B cell (primary cell): ENCODE measurements around the gene TSHZ1. TPM values are rescaled to one million over a fixed set of nuclear protein-coding genes. Genes with fewer than 3 reads are reported as not detected.

Experiments used
- ATAC-seq: fragments of 200-7000 bp; cut with Tn5 transposase; one replicate; pipeline ENCODE4 v1.10.0; 2021; ENCODE audit warnings: low read depth, mild to moderate bottlenecking, moderate number of reproducible peaks, moderate library complexity
- CTCF ChIA-PET: fragments of 350-600 bp; sonication (Branson Sonifier 250); formaldehyde crosslinking; loops from one replicate; lab custom pipeline; 2021; ENCODE audit warnings: antibody characterized with exemption, inconsistent platforms; lab: Charles Lee
- POLR2A ChIA-PET: fragments of 350-600 bp; sonication (Branson Sonifier 250); formaldehyde crosslinking; loops from one replicate; lab custom pipeline; 2021; ENCODE audit warnings: antibody characterized with exemption; lab: Charles Lee
- DNase-seq: peaks from one replicate; pipeline ENCODE4 v3.0.0; 2013
- H2AFZ ChIP-seq: 2 replicates; pipeline ENCODE4 v1.6.1; 2012; ENCODE audit warnings: mild to moderate bottlenecking, low read depth, low read length; ENCODE audit not compliant: insufficient read depth, poor library complexity, severe bottlenecking
- H3K27ac ChIP-seq, 2 donors: 1 replicate in 1 of 2; 2 replicates in 1 of 2; pipeline ENCODE4 v1.5.1; 2012 to 2013; ENCODE audit warnings: low read length in 2 of 2, mild to moderate bottlenecking in 2 of 2, moderate library complexity in 1 of 2
- H3K27me3 ChIP-seq, 4 experiments: fragments of 200-600 bp in 1 of 4; sonication (generic) in 1 of 4; replicated peaks in 1 of 4; 1 replicate in 2 of 4; 2 replicates in 2 of 4; pipeline versions ENCODE4 v1.6.1 to v1.7.0; 2013 to 2016; ENCODE audit warnings: low read length in 3 of 4, mild to moderate bottlenecking in 2 of 4, mixed read lengths in 1 of 4, moderate library complexity in 1 of 4; ENCODE audit not compliant: insufficient read depth in 4 of 4, control insufficient read depth in 3 of 4; ENCODE audit errors: control extremely low read depth in 1 of 4
- H3K36me3 ChIP-seq, 2 experiments: replicated peaks in 1 of 2; 1 replicate in 1 of 2; 2 replicates in 1 of 2; pipeline versions ENCODE4 v1.6.1 to v1.7.1; 2013; ENCODE audit warnings: low read length in 1 of 2; ENCODE audit not compliant: insufficient read depth in 2 of 2, control insufficient read depth in 1 of 2; ENCODE audit errors: control extremely low read depth in 1 of 2, extremely low read depth in 1 of 2
- H3K4me1 ChIP-seq, 2 donors: fragments of 200-600 bp in 1 of 2; sonication (generic) in 1 of 2; 1 replicate in 1 of 2; 2 replicates in 1 of 2; pipeline versions ENCODE4 v1.5.1 to v1.6.1; 2013 to 2017; ENCODE audit warnings: low read length in 2 of 2; ENCODE audit not compliant: control insufficient read depth in 2 of 2, insufficient read depth in 2 of 2
- H3K4me2 ChIP-seq: replicated peaks from 2 replicates; pipeline ENCODE3; 2012; ENCODE audit warnings: mild to moderate bottlenecking, low read depth, low read length; ENCODE audit not compliant: poor library complexity, severe bottlenecking
- H3K4me3 ChIP-seq, 5 experiments: fragments of 200-600 bp in 1 of 5; sonication (generic) in 1 of 5; 1 replicate in 3 of 5; 2 replicates in 2 of 5; pipeline versions ENCODE4 v1.5.1 to v1.7.0; 2011 to 2016; ENCODE audit warnings: low read length in 4 of 5, mild to moderate bottlenecking in 4 of 5, low read depth in 2 of 5, control low read depth in 1 of 5, moderate library complexity in 1 of 5; ENCODE audit not compliant: insufficient read depth in 1 of 5; ENCODE audit errors: control extremely low read depth in 1 of 5, extremely low read depth in 1 of 5
- H3K79me2 ChIP-seq: fragments of 200-600 bp; sonication (generic); one replicate; pipeline ENCODE4 v1.6.0; 2016; ENCODE audit warnings: low read length; ENCODE audit not compliant: control insufficient read depth, insufficient read depth
- H3K9ac ChIP-seq: fragments of 200-600 bp; sonication (generic); 2 replicates; pipeline ENCODE4 v1.6.1; 2017; ENCODE audit warnings: mild to moderate bottlenecking, low read length, moderate library complexity
- H3K9me3 ChIP-seq, 3 donors: one replicate each; pipeline versions ENCODE4 v1.6.1 to v1.7.1; 2013; ENCODE audit warnings: low read length in 2 of 3; ENCODE audit not compliant: control insufficient read depth in 2 of 3, insufficient read depth in 1 of 3; ENCODE audit errors: control extremely low read depth in 1 of 3
- H4K20me1 ChIP-seq: 2 replicates; pipeline ENCODE4 v1.6.0; 2012; ENCODE audit warnings: mild to moderate bottlenecking, low read length; ENCODE audit not compliant: insufficient read depth, control insufficient read depth, poor library complexity, severe bottlenecking
- H3K27ac Mint-ChIP-seq: one replicate; pipeline ENCODE4 v1.8.0; 2021; ENCODE audit warnings: mixed read lengths
- H3K27me3 Mint-ChIP-seq: one replicate; pipeline ENCODE4 v1.8.0; 2021; ENCODE audit warnings: mixed read lengths
- H3K4me1 Mint-ChIP-seq: one replicate; pipeline ENCODE4 v1.8.0; 2021; ENCODE audit warnings: mixed read lengths
- H3K4me3 Mint-ChIP-seq: one replicate; pipeline ENCODE4 v1.8.0; 2021; ENCODE audit warnings: mixed read lengths
- H3K9me3 Mint-ChIP-seq: one replicate; pipeline ENCODE4 v1.8.0; 2022; ENCODE audit warnings: mixed read lengths; ENCODE audit not compliant: insufficient read depth
- CTCF ChIP-seq: fragments of 200-600 bp; IDR thresholded peaks from one replicate; pipeline ENCODE4 v1.8.0; 2022; ENCODE audit warnings: antibody characterized with exemption, mild to moderate bottlenecking
- EZH2 ChIP-seq: IDR thresholded peaks from 2 replicates; pipeline ENCODE4 v1.6.1; 2012; ENCODE audit warnings: borderline replicate concordance, low read depth, mild to moderate bottlenecking, moderate library complexity, low read length; ENCODE audit not compliant: insufficient read depth, poor library complexity, severe bottlenecking
- WGBS: methylation state at CpG from one replicate; pipeline ENCODE4 v1.1.5; 2013; ENCODE audit warnings: missing lambda C conversion rate; ENCODE audit not compliant: insufficient coverage; 5-methylcytosine and 5-hydroxymethylcytosine counted together
- intact Hi-C: fragments of 100-400 bp; cut with micrococcal nuclease; formaldehyde crosslinking; loops from one replicate; pipeline ENCODE4 v1.10.0; 2022
- polyA plus RNA-seq: library from polyadenylated mRNA; depleted of rRNA; stranded (reverse); fragments of >200 nt; gene quantifications from 2 replicates; pipeline ENCODE4 v1.2.3, GENCODE V29; 2012
- total RNA-seq, 2 donors: library from RNA; stranded (reverse); fragments of 120-200 nt in 1 of 2; gene quantifications; 1 replicate in 1 of 2; 2 replicates in 1 of 2; pipeline versions ENCODE4 v1.2.3 to v1.2.4, GENCODE V29; 2013 to 2022

The TSHZ1 gene
- total and polyA plus RNA-seq, 2 donors (not counting 1 experiment from before 2014, with no cell fraction given): 5.3 to 9.8 TPM

GRCh38 chr18:75221897-75222296, 11.3 kb downstream of the TSHZ1 start:
- Mint-ChIP-seq H3K27me3 (no peaks in the 10 kb centered on the region), H3K4me3 (no peak overlapping the region), H3K4me1 (peaks cover 8% of the 10 kb centered on the region), H3K27ac (no peak overlapping the region), H3K9me3 (no peaks in the 10 kb centered on the region)
- H3K27me3 ChIP-seq: no peaks in the 10 kb centered on the region
- peaks cover under 1% of the 10 kb centered on the region for H4K20me1 ChIP-seq
- no peak overlapping the region for H3K27ac ChIP-seq
- no peak for TF ChIP-seq CTCF
- no peak for TF ChIP-seq EZH2
- ChIA-PET POLR2A (no interaction called here), CTCF (no interaction called here)
- H3K4me2 ChIP-seq: no peak overlapping the region
- H2AFZ ChIP-seq: no peak overlapping the region
- ATAC-seq (no peak), DNase-seq (no peak)
- intact Hi-C loops: no loop called here
- no peak overlapping the region for H3K9ac ChIP-seq
- WGBS: 38% methylated on average over 6 of the region's 7 CpGs
- no peaks in the 10 kb centered on the region for H3K9me3 ChIP-seq
- H3K36me3 ChIP-seq: no peaks in the 10 kb centered on the region
- peaks cover 51% of the 10 kb centered on the region for H3K79me2 ChIP-seq
- peaks cover 2 to 7% of the 10 kb centered on the region in 2 donors for H3K4me1 ChIP-seq
- H3K4me3 ChIP-seq: no peak overlapping the region

GRCh38 chr18:75222407-75222806, 11.8 kb downstream of the TSHZ1 start:
- H2AFZ ChIP-seq: no peak overlapping the region
- H3K4me2 ChIP-seq: no peak overlapping the region
- ATAC-seq (no peak), DNase-seq (no peak)
- TF ChIP-seq CTCF (no peak), EZH2 (no peak)
- peaks cover 12% of the 10 kb centered on the region for H3K4me1 Mint-ChIP-seq
- H3K9me3 Mint-ChIP-seq: no peaks in the 10 kb centered on the region
- WGBS: 71% methylated on average over 3 of the region's 10 CpGs
- H3K27ac Mint-ChIP-seq: no peak overlapping the region
- peaks cover 49% of the 10 kb centered on the region for H3K79me2 ChIP-seq
- H3K9me3 ChIP-seq: no peaks in the 10 kb centered on the region
- ChIA-PET CTCF (no interaction called here), POLR2A (no interaction called here)
- intact Hi-C loops: no loop called here
- no peaks in the 10 kb centered on the region for H3K27me3 ChIP-seq
- H3K4me1 ChIP-seq: peaks cover 3 to 9% of the 10 kb centered on the region in 2 donors
- no peak overlapping the region for H3K4me3 Mint-ChIP-seq
- H3K27me3 Mint-ChIP-seq: no peaks in the 10 kb centered on the region
- H3K4me3 ChIP-seq: no peak overlapping the region
- peaks cover 4% of the 10 kb centered on the region for H4K20me1 ChIP-seq
- H3K27ac ChIP-seq: no peak overlapping the region
- no peaks in the 10 kb centered on the region for H3K36me3 ChIP-seq
- H3K9ac ChIP-seq: no peak overlapping the region
